HG02610 (cell line): ENCODE results near the gene LAMA2.

ENCODE experiments used
- ATAC-seq: cut with Tn5 transposase; IDR thresholded peaks from one replicate; pipeline ENCODE4 v1.9.1; 2021; ENCODE audit warnings: mild to moderate bottlenecking, moderate library complexity; ENCODE audit not compliant: unreplicated experiment

The LAMA2 gene, protein sequence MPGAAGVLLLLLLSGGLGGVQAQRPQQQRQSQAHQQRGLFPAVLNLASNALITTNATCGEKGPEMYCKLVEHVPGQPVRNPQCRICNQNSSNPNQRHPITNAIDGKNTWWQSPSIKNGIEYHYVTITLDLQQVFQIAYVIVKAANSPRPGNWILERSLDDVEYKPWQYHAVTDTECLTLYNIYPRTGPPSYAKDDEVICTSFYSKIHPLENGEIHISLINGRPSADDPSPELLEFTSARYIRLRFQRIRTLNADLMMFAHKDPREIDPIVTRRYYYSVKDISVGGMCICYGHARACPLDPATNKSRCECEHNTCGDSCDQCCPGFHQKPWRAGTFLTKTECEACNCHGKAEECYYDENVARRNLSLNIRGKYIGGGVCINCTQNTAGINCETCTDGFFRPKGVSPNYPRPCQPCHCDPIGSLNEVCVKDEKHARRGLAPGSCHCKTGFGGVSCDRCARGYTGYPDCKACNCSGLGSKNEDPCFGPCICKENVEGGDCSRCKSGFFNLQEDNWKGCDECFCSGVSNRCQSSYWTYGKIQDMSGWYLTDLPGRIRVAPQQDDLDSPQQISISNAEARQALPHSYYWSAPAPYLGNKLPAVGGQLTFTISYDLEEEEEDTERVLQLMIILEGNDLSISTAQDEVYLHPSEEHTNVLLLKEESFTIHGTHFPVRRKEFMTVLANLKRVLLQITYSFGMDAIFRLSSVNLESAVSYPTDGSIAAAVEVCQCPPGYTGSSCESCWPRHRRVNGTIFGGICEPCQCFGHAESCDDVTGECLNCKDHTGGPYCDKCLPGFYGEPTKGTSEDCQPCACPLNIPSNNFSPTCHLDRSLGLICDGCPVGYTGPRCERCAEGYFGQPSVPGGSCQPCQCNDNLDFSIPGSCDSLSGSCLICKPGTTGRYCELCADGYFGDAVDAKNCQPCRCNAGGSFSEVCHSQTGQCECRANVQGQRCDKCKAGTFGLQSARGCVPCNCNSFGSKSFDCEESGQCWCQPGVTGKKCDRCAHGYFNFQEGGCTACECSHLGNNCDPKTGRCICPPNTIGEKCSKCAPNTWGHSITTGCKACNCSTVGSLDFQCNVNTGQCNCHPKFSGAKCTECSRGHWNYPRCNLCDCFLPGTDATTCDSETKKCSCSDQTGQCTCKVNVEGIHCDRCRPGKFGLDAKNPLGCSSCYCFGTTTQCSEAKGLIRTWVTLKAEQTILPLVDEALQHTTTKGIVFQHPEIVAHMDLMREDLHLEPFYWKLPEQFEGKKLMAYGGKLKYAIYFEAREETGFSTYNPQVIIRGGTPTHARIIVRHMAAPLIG (N-terminal part only)

DNA sequence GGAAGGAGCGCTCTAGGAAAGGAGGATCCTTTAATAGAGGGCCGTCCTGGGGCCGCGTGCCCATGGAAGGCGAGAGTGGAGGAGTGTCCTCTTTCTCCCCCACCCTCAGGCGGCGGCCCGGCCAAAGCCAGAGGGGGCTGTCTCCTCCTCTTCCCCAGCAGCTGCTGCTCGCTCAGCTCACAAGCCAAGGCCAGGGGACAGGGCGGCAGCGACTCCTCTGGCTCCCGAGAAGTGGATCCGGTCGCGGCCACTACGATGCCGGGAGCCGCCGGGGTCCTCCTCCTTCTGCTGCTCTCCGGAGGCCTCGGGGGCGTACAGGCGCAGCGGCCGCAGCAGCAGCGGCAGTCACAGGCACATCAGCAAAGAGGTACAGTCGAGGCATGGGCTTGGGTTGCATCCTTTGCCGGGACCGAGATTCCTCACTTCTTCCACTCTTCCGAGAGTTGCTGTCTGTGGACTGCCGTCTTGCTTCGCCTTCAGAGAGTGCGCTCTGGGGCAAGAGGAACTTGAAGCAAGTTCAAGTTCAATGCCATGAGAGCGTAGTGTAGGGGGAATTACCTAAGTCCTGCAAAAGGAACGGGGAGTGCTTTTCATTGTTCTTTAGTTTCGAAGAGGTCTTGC is at the start of gene LAMA2:
TSS of gene LAMA2 (plus strand) at position 148 of the 621 bp plus-strand sequence. CDS start at position 256, 108 bp downstream.
- ATAC-seq: no peak

DNA sequence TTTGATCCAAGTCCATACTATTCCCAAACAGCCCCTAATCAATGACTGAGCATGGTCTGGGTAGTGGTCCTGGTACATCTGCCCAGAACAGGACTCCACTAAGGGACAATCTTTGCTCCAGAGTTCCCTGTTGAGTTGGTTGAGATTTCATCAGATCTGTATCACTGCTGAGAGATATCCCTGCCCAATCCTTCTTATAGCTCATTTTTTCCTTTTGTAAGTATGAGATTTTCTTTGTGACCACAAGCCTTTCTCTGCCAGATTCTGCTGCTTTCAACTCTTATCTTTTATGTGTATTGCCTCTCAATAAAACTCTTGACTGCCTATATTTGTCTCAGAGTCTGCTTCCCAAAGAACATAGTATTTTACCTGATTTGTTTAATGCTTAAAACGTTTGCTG is 46.2 kb upstream of the LAMA2 start:
- no peak for ATAC-seq

- no peak for ATAC-seq
These were observed 41.4 kb upstream of the LAMA2 start for GRCh38 chr6:128841518-128841917.

DNA sequence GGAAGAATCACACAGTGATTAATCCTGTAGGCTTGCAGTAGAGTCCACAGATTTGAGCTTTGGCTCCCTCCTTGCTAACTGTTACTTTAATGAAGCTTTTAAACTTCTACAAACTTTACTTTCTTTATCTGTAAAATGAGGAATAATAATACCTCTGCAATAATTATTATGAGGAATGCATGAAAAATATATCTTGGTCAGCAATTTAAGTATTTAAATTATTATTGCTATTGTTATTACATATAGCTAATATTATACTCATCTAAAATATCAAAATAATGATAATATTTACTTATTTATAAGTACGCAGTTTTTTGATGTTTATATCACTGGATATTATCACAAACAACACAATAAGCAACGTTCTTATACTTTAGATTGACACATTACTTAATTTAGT is 38.3 kb upstream of the LAMA2 start:
- ATAC-seq: no peak

DNA sequence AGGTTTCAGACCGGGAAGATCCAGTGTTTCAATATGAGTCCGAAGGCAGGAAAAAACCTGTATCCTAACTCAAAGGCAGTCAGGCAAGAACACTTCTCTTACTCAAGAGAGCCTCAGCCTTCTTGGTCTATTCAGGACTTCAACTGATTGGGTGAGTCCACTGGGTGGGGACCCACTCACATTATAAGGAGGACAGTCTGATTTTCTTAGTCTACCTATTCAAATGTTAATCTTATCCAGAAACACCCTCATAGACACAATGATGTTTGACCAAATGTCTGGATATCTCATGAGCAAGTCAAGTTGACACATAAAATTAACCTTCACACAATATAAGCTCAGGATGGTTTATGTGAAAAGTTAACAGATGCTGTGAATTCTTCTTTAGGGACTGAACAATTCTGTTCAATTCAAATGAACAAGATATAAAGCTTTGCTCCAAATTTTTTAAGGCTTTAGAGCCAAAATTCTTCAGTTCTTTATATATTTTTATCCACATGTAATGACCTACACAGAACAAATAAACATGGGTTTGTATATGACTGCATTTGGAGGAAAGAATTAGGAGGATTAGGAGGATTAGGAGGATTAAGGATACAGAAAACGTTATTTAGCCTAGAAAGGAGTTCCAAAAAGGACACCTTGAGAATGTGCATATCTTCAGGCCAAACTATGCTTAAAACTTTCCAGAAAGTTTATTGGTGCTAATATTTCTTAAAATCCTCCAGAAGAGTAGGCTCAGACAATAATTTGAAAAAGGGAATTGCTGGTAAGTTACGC is 35.3 kb upstream of the LAMA2 start:
- no peak for ATAC-seq

- no peak for ATAC-seq
These were observed 34.6 kb upstream of the LAMA2 start for GRCh38 chr6:128848212-128848935.

GRCh38 chr6:128855581-128856085 is 27.3 kb upstream of the LAMA2 start:
- ATAC-seq: no peak

DNA sequence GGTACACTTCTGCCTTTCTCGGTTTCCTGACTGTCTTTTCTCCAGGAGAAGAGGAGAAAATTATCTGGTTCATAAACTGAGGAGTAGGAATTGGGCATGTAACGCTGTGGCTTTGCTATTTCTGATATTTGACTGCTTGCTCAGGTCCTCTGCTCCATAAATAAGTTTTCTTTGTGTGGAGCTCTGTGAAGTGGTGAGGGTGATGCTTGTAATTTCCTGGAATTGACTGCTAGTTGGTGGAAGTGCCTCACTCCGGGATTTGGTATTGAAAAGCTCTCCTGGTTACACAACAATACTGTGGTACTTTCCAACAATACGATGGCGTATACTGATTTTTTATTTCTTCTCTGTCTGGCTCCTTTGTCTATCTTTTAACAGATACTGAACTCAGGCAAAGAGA is 25.1 kb upstream of the LAMA2 start:
- ATAC-seq: no peak

- no peak for ATAC-seq
These were observed 22.2 kb upstream of the LAMA2 start for GRCh38 chr6:128860782-128861181.

DNA sequence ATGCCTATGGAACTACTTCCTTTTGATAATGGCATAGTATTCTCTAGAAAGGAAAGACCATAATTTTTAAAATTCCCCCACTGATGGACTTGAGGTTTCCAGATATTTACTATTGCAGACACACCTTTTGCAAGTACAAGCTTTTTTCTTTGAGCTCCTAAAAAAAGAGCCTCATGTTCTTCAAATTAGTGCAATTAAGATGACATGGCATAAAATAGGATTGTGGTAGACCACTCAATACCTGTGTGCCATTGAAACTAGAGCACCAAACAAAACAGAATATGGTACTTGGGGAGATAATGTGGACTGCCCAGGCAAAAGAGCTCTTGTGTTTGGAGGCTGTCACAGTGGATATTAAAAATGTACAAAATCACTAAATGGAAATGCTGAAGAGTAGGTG is 19.0 kb upstream of the LAMA2 start:
- no peak for ATAC-seq

GRCh38 chr6:128870746-128871145 is 12.2 kb upstream of the LAMA2 start:
- ATAC-seq: no peak

DNA sequence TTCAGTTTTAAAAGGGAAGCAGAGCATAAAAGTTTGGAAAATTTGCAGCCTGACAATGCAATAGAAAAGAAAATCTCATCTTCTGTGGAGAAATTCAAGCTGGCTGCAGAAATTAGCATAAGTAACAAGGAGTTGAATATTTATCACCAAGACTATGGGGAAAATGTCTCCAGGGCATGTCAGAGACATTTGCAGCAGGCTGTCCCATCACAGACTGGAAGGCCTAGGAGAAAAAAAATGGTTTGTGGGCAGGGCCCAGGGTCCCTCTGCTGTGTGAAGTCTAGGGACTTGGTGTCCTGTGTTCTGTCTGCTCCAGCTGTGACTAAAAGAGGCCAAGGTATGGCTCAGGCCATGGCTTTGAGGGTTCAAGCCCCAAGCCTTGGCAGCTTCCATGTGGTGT is 8.1 kb upstream of the LAMA2 start:
- no peak for ATAC-seq

DNA sequence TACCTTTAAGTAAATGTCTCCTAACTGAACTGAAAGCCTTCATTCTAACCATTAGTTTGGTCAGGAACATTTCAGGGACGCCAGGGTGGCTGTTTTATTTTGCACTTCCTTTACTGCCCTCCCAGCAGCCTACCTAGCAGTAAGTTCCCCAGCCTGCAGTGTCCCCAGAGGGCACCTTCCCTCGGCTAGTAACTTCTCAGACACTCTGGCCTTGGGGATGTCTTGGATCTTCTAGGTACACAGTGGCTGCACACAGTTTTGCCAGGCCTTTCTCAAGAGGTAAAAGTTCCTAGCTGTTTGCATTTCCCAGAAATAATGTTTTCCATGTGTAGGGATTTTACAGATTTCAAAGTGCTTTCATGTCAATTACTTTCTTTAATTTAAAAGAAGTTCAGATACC is 378 bp upstream of the LAMA2 start:
- ATAC-seq: no peak

GRCh38 chr6:128883906-128884305 is 968 bp downstream of the LAMA2 start:
- no peak for ATAC-seq

- no peak for ATAC-seq
These were observed 2.4 kb downstream of the LAMA2 start for GRCh38 chr6:128885381-128885780.

DNA sequence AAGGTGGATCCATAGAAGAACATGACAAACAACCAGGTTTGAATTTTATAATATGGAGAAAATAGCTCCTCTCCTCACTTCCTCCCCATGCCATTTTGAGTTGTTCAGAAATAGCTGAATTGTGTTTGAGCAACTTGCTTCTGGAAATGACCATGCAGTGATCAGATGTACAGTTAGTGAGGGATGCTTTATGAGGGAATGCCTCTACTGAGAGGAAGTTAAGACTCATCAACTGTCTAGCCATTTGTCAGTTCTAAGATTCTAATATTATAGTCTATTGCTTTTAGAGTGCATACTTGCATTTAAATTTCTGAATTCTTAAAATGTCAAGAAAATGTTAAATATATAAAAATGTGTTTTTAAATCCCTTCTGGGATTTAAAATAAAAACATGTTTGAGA is 3.8 kb downstream of the LAMA2 start:
- no peak for ATAC-seq

GRCh38 chr6:128888444-128889175 is 5.7 kb downstream of the LAMA2 start:
- no peak for ATAC-seq

- no peak for ATAC-seq
These were observed 6.9 kb downstream of the LAMA2 start for GRCh38 chr6:128889870-128890269.
